Esophagus squamous epithelium (tissue), 5 donors: Measurements from ENCODE around the gene HIBADH. TPM values are rescaled to one million over a fixed set of nuclear protein-coding genes. Genes with fewer than 3 reads are reported as not detected.

ENCODE experiments used
- DNase-seq: peaks from one replicate; lab custom pipeline; 2025; lab: John Stamatoyannopoulos, UW
- H3K27ac ChIP-seq, 4 donors: fragments of 200-600 bp; sonication (generic); one replicate each; pipeline ENCODE4 v1.5.1; 2016 to 2019; ENCODE audit warnings: mild to moderate bottlenecking in 1 of 4
- H3K27me3 ChIP-seq, 4 donors: fragments of 200-600 bp; sonication (generic); 1 replicate in 3 of 4; 2 replicates in 1 of 4; pipeline versions ENCODE4 v1.5.1 to v1.6.0; 2017 to 2021; ENCODE audit warnings: antibody characterized with exemption in 1 of 4
- H3K36me3 ChIP-seq, 3 donors: fragments of 200-600 bp; sonication (generic); one replicate each; pipeline ENCODE4 v1.5.1; 2016 to 2019
- H3K4me1 ChIP-seq, 3 donors: fragments of 200-600 bp; sonication (generic); one replicate each; pipeline ENCODE4 v1.5.1; 2017 to 2019
- H3K4me3 ChIP-seq, 4 donors: fragments of 200-600 bp; sonication (generic); 1 replicate in 3 of 4; 2 replicates in 1 of 4; pipeline ENCODE4 v1.5.1; 2016 to 2019; ENCODE audit warnings: mild to moderate bottlenecking in 2 of 4, moderate library complexity in 1 of 4
- H3K9me3 ChIP-seq, 3 donors: fragments of 200-600 bp; sonication (generic); one replicate each; pipeline ENCODE4 v1.5.1; 2016 to 2019
- POLR2A ChIP-seq, 4 donors: fragments of 450-650 bp; IDR thresholded peaks; one replicate each; pipeline ENCODE4 v1.6.1; 2017; ENCODE audit warnings: antibody characterized with exemption in 4 of 4, mild to moderate bottlenecking in 4 of 4, moderate library complexity in 3 of 4
- WGBS, 2 donors: methylation state at CpG; one replicate each; pipeline ENCODE4 v1.1.5; 2018; 5-methylcytosine and 5-hydroxymethylcytosine counted together
- intact Hi-C: fragments of 100-400 bp; cut with DNase I; formaldehyde crosslinking; loops from one replicate; pipeline ENCODE4 v1.15.0; 2022
- total RNA-seq, 4 donors: library from RNA; depleted of rRNA; stranded (reverse); fragments of >200 nt; gene quantifications; one replicate each; pipeline ENCODE4 v1.1.0, GENCODE V29; 2016
- TF ChIP-seq, protein P1 (sequence below), 6 experiments: fragments of 450-650 bp in 4 of 6; fragments of 200-600 bp in 2 of 6; sonication (generic) in 2 of 6; IDR thresholded peaks; one replicate each; pipeline ENCODE4 v1.5.1; 2016 to 2019; ENCODE audit warnings: antibody characterized with exemption in 6 of 6, mild to moderate bottlenecking in 4 of 6, moderate library complexity in 4 of 6
- donor health status: DM: yes; HTN: yes; CAD: no.

HIBADH gene
- total RNA-seq, 4 donors from 2014 or later, result 8.0 to 22.1 (median 14.8) TPM

DNA sequence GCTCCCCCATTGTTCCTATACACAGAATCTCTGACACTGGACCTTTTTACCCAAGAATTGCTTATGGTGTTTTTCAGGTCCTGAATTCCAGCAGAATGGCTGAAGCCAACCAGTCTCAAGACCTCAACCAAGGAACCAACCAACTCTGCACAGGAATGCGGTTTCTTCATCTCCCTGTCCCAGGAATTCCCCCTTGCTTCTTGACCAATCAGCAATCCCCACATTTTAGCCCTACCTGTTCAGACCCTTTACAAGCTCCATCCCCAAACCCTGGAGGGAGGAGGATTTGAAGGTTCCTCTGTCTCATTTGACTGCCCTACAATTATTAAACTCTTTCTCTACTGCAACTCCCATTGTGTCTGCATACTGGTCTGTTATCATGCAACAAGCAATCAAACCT is 35.5 kb downstream of the HIBADH start:
- Histone ChIP-seq H3K36me3 (peaks cover 0 to 20% (median 0%) of the 10 kb centered on the region in 3 donors), H3K9me3 (no peaks in the 10 kb centered on the region), H3K4me3 (no peak overlapping the region), H3K4me1 (no peaks in the 10 kb centered on the region), H3K27me3 (no peaks in the 10 kb centered on the region), H3K27ac (no peak overlapping the region)
- no peak for DNase-seq
- WGBS, 2 donors, result 95 to 100% methylated on average over 1 of the region's 1 CpG
- intact Hi-C loops, result no loop called here
- TF ChIP-seq, protein P1, sequence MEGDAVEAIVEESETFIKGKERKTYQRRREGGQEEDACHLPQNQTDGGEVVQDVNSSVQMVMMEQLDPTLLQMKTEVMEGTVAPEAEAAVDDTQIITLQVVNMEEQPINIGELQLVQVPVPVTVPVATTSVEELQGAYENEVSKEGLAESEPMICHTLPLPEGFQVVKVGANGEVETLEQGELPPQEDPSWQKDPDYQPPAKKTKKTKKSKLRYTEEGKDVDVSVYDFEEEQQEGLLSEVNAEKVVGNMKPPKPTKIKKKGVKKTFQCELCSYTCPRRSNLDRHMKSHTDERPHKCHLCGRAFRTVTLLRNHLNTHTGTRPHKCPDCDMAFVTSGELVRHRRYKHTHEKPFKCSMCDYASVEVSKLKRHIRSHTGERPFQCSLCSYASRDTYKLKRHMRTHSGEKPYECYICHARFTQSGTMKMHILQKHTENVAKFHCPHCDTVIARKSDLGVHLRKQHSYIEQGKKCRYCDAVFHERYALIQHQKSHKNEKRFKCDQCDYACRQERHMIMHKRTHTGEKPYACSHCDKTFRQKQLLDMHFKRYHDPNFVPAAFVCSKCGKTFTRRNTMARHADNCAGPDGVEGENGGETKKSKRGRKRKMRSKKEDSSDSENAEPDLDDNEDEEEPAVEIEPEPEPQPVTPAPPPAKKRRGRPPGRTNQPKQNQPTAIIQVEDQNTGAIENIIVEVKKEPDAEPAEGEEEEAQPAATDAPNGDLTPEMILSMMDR (IDR thresholded peaks at IDR 0.05), result no peak
- TF ChIP-seq POLR2A (IDR thresholded peaks at IDR 0.05), result no peak

GRCh38 chr7:27619492-27619891 is 43.2 kb downstream of the HIBADH start:
- peaks cover 0 to 43% (median 15%) of the 10 kb centered on the region in 3 donors for H3K9me3 ChIP-seq
- intact Hi-C loops, result no loop called here
- TF ChIP-seq, protein P1 (IDR thresholded peaks at IDR 0.05), result no peak
- TF ChIP-seq POLR2A (IDR thresholded peaks at IDR 0.05), result no peak
- DNase-seq, result no peak
- no peaks in the 10 kb centered on the region for H3K27me3 ChIP-seq
- peaks cover 0 to 58% (median 0%) of the 10 kb centered on the region in 3 donors for H3K36me3 ChIP-seq
- no peak overlapping the region for H3K4me3 ChIP-seq
- 0 to 3% methylated on average over 1 of the region's 1 CpG for WGBS, 2 donors
- no peaks in the 10 kb centered on the region for H3K4me1 ChIP-seq
- no peak overlapping the region for H3K27ac ChIP-seq

DNA sequence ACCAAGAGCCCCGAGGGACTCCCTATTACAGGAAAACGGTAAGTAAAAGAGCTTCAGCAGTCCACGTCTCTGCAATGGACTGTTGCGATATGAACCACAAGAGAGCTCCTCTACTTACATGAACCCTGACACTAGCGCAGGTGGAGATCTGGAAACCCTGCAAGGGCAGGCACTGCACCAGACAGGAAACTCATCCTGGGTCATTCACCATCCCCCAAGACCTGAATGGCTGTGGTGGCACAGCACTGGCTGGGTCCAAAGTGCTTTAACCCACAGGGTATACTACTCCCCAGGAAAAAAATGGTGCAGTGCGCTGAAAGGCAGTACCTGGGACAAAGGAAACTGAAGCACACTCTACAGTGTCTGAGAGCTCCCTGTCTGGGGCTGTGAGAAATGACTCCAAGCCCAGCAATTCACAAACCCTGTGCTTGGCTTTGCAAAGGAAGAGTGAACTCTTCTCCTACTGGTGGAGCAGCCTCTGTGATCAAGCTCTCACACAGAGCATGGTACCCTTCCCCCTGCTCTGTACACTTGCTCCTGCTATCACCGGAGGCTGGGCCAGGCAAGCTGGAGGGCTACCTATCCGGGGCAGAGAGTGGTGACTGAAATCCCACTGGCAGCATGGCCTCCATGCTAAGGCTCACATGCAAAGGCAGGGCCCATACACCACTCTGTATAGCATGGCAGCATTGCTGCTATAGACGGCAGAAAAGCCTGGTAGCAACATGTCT is 44.9 kb downstream of the HIBADH start:
- 93 to 97% methylated on average over 6 of the region's 9 CpGs for WGBS, 2 donors
- no peaks in the 10 kb centered on the region for H3K27me3 ChIP-seq
- H3K4me3 ChIP-seq, result no peak overlapping the region
- DNase-seq, result no peak
- intact Hi-C loops, result no loop called here
- peaks cover 0 to 43% (median 15%) of the 10 kb centered on the region in 3 donors for H3K9me3 ChIP-seq
- H3K36me3 ChIP-seq, result peaks cover 0 to 58% (median 0%) of the 10 kb centered on the region in 3 donors
- TF ChIP-seq POLR2A (IDR thresholded peaks at IDR 0.05), result no peak
- TF ChIP-seq, protein P1 (IDR thresholded peaks at IDR 0.05), result no peak
- H3K4me1 ChIP-seq, result no peaks in the 10 kb centered on the region
- H3K27ac ChIP-seq, result no peak overlapping the region

DNA sequence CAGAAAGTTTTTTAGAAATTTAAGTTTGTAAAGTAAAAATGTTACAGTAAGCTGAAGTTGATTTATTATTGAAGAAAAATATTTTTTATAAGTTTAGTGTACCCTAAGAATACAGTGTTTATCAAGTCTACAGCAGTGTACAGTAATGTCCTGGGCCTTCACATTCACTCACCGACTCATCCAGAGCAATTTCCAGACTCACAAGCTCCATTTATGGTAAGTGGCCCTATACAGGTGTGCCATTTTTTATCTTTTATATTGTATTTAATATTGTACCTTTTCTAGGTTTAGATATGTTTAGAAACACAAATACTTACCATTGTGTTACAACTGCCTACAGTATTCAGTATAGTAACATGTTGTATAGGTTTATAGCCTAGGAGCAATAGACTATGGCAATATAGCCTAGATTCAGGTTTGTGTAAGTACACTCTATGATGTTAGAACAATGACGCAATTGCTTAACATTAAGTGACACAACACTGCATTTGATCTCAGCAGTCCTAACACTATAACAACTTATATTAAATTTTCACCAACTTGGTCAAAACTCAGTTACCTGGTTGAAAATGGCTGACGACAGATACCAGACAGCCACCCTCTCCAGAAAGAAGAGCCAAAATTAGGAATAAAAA is 45.7 kb downstream of the HIBADH start:
- intact Hi-C loops, result no loop called here

More for the DNA sequence above, 45.7 kb downstream of the HIBADH start:
- H3K4me1 ChIP-seq, result no peaks in the 10 kb centered on the region
- peaks cover 0 to 56% (median 0%) of the 10 kb centered on the region in 3 donors for H3K36me3 ChIP-seq
- no peak for DNase-seq
- H3K27me3 ChIP-seq, result no peaks in the 10 kb centered on the region
- TF ChIP-seq POLR2A (IDR thresholded peaks at IDR 0.05), result no peak
- TF ChIP-seq, protein P1 (IDR thresholded peaks at IDR 0.05), result no peak
- 62 to 69% methylated on average over 3 of the region's 3 CpGs for WGBS, 2 donors
- H3K4me3 ChIP-seq, result no peak overlapping the region
- no peak overlapping the region for H3K27ac ChIP-seq
- peaks cover 0 to 43% (median 15%) of the 10 kb centered on the region in 3 donors for H3K9me3 ChIP-seq
